ENCODE measurements around the gene MCM3AP.

DNA sequence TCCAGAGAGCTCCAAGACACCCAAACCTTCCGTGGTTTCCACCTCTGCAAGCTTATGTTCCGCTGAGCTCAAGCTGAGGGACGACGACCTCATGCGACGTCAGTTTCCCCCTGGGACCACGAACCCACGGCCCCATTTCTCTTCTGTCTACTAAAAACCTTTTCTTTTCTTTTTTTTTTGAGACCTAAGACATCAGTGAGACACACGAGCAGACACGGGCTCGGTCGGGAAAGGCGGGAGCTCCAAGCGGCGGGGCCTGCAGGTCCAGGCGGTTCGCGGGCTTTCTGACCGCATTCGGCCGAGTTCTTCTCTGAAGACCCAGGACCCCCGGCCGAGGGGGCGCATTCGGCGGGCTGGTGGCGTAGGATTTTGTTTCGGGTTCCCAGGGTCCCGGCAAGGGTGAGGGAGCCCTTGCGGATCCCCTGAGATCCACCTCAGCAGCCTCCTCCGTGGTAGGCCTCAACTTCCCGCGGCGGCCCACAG lies 37.9 kb upstream of the MCM3AP start:
- TF ChIP-seq CTCF (IDR thresholded peaks at IDR 0.05), result no peak
- TF ChIP-seq EP300 (IDR thresholded peaks at IDR 0.05), result no peak
- TF ChIP-seq POLR2AphosphoS5 (IDR thresholded peaks at IDR 0.05), result no peak

Data from esophagus muscularis mucosa (tissue), 4 donors.